ENCODE data around the gene SIX3.

SIX3 gene

GRCh38 chr2:44931198-44931780 lies 10.2 kb upstream of the SIX3 start:
- DNase-seq, result no peak

- DNase-seq, result no peak
Observed at GRCh38 chr2:44932079-44932478, 9.4 kb upstream of the SIX3 start.

- DNase-seq, result no peak
Observed at GRCh38 chr2:44932564-44933392, 8.7 kb upstream of the SIX3 start.

GRCh38 chr2:44933434-44933951 lies 8.0 kb upstream of the SIX3 start:
- no peak for DNase-seq

GRCh38 chr2:44934038-44934982 lies 7.2 kb upstream of the SIX3 start:
- DNase-seq, result no peak

GRCh38 chr2:44934983-44935728 lies 6.3 kb upstream of the SIX3 start:
- DNase-seq, result no peak

- DNase-seq, result no peak
Observed at GRCh38 chr2:44935729-44936098, 5.8 kb upstream of the SIX3 start.

- DNase-seq, result no peak
Observed at GRCh38 chr2:44936275-44936674, 5.2 kb upstream of the SIX3 start.

GRCh38 chr2:44936715-44937687 lies 4.5 kb upstream of the SIX3 start:
- DNase-seq, result no peak

- DNase-seq, result no peak
Observed at GRCh38 chr2:44937688-44938240, 3.7 kb upstream of the SIX3 start.

GRCh38 chr2:44938287-44939105 lies 3.0 kb upstream of the SIX3 start:
- DNase-seq, result no peak

GRCh38 chr2:44939106-44940048 lies 2.1 kb upstream of the SIX3 start:
- DNase-seq, result no peak

GRCh38 chr2:44940049-44940494 lies 1.4 kb upstream of the SIX3 start:
- DNase-seq, result no peak

GRCh38 chr2:44940732-44941464 lies 604 bp upstream of the SIX3 start:
- no peak for DNase-seq

- no peak for DNase-seq
Observed at GRCh38 chr2:44942304-44943030, 965 bp downstream of the SIX3 start.

- no peak for DNase-seq
Observed at GRCh38 chr2:44943031-44943692, 1.7 kb downstream of the SIX3 start.

- DNase-seq, result no peak
Observed at GRCh38 chr2:44943693-44944101, 2.2 kb downstream of the SIX3 start.

Measured in activated effector memory CD4-positive, alpha-beta T cell treated with Interleukin-2 at 50 U/mL for 16 hours (primary cell).